Stimulated activated CD8-positive, alpha-beta memory T cell treated with anti-CD3 and anti-CD28 coated beads, Interleukin-7, amount 100 ng/mL, for 1 hour (primary cell): ENCODE results near the gene A4GNT.
"Not testable (repeated sequence)": the region's sequence is repeated elsewhere in the genome, so short reads cannot be mapped to it uniquely, and the experiment has no call there.

Experiments used
- DNase-seq, 2 donors: peaks; one replicate each; pipeline ENCODE4 v3.0.0-alpha.2; 2020; ENCODE audit warnings: low read depth in 2 of 2

The A4GNT gene

GRCh38 chr3:138132239-138132638 lies at the start of gene A4GNT:
TSS of gene A4GNT (minus strand) at chr3:138132390. CDS start at chr3:138131256, 1,134 bp downstream.
- DNase-seq: no peak

DNA sequence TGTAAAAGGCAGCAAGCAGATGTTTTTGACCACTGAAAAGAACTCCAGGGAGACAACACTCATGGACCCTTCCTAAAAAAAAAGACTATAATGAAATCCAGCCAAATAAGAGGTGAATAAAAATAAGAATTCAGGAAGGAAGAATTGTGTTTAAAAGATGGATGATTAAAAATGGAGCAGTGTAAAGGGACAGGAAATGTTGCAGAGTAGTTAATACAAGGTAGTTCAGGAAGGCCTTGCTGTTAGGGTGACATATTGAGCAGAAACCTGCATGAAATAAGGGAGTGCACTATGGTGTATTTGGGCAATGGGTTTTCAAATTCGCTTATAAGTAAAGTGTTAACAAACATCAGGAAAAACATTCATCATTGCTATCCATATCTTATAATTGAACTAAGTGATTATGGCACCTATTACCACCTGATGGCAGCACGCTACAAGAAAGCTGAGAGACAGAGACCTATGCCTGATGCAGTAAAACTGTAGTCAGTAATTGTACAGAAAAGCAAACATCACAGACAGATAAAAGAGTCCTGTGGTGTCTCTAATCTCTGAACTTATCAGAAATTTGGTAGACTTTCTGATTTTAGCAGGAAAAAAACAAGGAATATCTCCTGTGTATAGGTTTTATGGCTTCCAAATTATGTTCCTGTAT lies 48.3 kb upstream of the A4GNT start:
- no peak for DNase-seq

- DNase-seq: peak; percentile 27 to 40
These were observed 42.4 kb upstream of the A4GNT start, which contains the start of gene DBR1 for GRCh38 chr3:138174421-138175131. TSS of gene DBR1 (minus strand) at chr3:138174921. CDS start at chr3:138174795, 126 bp downstream.

DNA sequence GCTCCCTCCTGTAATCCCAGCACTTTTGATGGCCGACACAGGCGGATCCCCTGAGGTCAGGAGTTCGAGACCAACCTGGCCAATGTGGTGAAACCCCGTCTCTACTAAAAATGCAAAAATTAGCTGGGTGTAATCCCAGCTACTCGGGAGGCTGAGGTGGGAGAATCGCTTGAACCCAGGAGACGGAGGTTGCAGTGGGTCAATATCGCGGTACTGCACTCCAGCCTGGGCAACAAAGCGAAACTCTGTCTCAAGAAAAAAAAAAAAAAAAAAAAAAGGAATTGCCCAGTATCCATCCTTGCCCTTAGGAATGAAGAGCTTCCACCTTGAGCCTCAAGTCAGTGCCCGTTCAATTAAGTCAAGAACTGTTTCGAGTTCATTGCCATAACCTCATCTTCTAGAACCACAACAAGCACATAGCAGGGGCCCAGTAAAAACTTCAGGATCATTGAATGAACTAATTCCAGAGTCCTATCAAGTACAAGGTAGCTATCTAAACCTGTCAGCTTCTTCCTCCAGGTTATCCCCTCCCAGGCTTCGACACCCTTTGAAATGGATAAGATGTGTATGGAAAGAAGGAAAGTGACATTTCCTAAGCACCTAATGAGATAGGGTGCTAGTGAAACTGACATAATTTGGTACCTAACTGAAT lies 41.7 kb upstream of the A4GNT start:
- no peak for DNase-seq

DNA sequence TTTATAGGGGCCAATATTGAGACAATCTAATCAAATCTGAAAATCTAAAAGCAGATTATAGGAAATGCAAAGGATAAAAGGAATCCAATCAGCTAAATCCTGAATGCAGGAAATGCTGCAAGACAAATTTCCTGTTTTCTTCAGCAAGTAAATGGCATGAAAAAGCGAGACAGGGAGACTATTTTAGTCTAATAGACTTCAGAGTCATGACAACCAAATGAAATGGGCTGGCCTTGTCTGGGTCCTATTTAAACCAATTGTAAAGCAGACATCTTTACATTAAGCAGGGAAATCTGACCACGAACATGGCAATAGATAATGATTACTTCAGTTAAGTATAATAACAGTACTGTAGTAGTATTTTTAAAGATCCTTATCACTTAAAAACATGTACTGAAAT lies 40.4 kb upstream of the A4GNT start:
- no peak for DNase-seq

DNA sequence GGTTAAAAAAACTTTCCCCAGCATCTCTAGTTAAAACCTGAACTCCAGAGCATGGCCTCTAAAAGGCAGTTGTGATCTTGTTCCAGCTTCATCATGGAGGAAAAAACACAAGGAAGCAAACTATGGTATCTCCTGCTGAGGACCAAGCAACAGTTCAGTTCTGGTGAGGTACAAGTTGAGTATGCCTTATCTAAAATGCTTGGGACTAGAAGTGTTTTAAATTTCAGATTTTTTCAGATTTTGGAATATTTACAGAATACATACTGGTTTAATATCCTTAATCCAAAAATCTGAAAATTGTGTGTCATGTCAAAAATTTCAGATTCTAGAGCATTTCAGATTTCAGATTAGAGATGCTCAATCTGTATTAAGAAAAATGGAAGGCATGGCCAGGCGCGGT lies 32.9 kb upstream of the A4GNT start:
- no peak for DNase-seq

GRCh38 chr3:138157743-138158142 lies 25.6 kb upstream of the A4GNT start:
- no peak for DNase-seq

- DNase-seq: no peak
These were observed 22.3 kb upstream of the A4GNT start for GRCh38 chr3:138154534-138154933.

DNA sequence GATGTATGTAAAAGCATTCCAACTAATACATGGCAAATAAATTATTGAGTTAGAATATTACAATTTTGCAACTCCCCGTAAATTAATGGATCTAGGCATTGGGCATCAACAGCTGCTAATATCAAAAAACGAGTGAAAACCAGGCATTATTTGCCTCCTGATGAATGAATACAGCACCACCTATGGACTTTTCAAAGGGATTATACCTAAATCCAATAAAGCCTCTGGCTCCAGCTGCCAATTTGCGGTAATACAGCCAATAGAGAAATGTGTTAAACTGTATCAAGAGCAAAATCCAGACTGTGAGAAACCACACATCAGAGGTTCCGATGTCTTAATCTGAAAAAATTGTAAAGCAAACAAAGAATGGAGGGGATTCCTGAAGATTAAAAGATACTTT lies 16.3 kb upstream of the A4GNT start:
- DNase-seq: no peak

DNA sequence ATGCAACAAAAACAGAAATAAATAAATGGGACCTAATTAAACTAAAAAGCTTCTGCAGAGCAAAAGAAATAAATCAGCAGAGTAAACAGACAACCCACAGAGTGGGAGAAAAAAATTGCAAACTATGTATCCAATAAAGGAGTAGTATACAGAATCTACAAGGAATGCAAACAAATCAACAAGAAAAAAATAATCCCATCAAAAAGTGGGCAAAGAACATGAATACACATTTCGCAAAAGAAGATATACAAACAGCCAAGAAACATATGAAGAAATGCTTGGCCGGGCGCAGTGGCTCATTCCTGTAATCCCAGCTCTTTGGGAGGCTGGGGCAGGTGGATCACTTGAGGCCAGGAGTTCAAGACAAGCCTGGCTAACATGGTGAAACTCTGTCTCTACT lies 10.0 kb upstream of the A4GNT start:
- DNase-seq: not testable (repeated sequence)

GRCh38 chr3:138140940-138141339 lies 8.8 kb upstream of the A4GNT start:
- no peak for DNase-seq

- DNase-seq: no peak
These were observed 7.5 kb upstream of the A4GNT start for GRCh38 chr3:138139691-138140090.

- no peak for DNase-seq
These were observed 5.7 kb upstream of the A4GNT start for GRCh38 chr3:138137861-138138260.

DNA sequence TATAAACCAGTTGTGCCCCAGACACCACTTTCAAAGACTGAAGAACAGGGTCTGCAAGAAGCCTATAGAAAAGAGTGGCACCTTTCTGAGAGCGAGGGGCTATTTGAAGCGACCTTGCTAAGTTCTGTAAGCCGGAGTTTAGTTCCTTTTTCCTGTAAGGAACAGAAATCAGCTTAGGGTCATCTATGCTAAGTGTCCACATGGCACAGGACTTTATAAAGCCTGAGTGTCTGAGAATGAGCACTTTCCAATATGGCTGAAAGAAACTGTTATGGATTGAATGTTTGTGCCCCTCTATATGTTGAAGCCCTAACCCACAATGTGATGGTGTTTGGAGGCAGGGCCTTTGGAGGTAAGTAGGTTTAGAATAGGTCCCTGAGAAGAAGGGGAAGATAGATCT lies 4.0 kb upstream of the A4GNT start:
- DNase-seq: no peak

DNA sequence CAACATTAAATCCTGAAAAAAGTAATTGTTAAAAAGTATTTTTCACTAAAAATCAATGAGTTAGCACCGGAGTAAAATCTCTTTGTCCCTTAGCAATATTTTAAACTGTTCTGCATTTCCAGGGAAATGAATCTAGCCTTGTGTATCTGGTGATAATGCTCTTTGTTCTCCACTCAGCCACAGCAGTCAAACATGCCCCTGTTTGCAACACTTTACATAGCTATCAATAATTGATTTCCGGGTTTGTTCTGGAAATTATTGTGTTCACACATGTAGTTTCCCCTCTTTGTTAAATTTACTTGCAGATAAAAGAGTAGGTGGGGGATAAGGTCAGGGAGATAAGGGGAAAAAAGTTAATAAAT lies 3.6 kb upstream of the A4GNT start:
- no peak for DNase-seq

- no peak for DNase-seq
These were observed 3.1 kb upstream of the A4GNT start for GRCh38 chr3:138135146-138135832.

DNA sequence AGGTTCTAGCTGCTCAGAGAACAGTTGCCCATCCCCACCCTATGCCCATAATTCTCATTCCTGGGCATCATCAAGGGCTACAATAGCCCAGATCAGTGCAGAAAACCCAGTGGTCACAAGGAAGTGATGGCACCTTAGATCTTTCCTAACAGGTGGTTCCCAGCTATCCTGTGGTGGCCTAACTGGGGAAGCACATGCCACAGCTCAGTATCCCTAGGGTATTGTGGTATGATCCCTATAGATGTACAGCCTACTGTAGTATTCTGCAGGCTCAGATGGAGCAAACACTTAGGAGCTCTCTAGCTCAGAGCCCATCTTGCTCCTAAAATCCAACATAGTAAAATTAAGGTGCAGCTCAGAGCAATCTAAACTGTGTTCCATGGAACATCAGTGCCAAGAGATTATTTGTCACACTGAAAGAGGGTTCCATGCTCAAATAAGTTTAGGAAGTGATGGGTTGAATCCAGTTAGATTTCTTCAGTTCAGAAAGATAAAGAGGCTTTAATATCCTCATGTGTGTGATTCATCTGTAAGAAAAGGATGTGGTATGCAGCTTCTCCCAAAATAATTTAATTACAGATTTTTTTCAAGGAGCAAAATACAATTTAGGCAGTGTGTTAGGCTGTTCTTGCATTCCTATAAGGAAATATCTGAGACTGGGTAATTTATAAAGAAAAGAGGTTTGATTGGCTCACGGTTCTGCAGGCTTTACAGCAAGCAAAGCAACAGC lies 4.4 kb downstream of the A4GNT start:
- no peak for DNase-seq

- no peak for DNase-seq
These were observed 6.5 kb downstream of the A4GNT start for GRCh38 chr3:138125548-138126221.

DNA sequence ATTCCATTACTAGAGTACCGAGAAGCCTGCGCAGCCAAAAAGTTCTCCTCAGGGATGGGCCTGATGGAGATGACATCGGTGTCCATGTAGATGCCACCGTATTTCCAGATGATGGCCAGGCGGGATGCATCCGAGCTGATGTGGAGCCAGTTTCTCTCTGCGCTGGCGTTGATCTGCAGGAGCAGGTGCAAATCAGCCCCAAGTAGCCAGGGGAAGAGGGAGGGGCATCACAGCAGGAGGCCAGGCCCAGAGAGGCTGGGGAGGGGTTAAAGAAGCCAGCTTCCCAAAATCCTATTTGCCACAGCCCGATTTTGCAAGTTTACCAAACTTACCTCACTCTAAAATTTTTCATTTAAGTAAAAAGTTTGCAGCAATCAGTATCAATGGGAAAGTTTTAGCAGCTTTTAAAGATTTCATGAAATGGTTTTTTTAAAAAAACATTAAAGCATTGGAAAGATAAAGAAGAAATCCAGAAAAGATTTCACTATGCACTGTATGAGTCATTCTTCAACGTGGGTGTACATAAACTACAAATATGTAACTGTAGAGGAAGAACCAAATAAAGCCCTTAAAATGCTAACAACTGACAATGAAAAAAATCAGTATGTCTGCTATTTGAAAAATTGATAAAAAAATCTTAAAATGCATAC lies 7.4 kb downstream of the A4GNT start:
- no peak for DNase-seq

DNA sequence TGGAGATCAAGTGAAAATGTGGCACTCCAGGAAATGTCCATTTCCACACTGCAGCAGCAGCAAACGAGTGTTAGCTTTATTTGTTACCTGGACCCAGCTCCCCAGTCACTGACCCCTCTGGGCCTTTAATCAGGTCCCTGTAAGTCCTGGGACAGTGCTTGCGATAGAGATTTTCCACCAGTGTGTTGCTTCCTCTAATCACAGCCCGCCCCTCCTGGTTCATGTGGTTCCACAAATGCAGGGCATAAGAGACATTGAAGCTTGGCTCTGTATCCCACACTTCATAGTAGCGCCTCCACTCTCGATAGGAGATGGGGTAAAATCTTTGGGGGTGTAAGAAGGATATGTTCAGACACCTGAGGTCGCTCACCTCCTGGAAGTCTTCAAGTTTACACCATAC lies 8.0 kb downstream of the A4GNT start:
- no peak for DNase-seq

DNA sequence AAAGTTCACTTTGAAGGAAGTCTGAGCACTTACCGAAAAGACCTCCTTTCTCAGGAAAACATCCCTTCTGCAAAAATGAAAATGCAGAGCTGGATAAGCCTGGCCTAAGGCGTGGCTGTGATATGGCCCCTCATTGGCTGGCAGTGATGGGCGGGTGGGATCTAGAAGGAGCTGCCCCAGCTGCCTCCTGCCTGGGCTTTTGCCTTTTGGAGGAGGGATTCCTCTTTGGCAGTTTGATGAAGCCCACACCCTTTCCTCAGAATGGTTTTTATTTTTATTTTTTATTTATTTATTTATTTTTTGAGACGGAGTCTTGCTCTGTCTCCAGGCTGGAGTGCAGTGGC lies 12.8 kb downstream of the A4GNT start:
- no peak for DNase-seq
